Measurements from ENCODE around the gene CYP2U1.

Gene CYP2U1

DNA sequence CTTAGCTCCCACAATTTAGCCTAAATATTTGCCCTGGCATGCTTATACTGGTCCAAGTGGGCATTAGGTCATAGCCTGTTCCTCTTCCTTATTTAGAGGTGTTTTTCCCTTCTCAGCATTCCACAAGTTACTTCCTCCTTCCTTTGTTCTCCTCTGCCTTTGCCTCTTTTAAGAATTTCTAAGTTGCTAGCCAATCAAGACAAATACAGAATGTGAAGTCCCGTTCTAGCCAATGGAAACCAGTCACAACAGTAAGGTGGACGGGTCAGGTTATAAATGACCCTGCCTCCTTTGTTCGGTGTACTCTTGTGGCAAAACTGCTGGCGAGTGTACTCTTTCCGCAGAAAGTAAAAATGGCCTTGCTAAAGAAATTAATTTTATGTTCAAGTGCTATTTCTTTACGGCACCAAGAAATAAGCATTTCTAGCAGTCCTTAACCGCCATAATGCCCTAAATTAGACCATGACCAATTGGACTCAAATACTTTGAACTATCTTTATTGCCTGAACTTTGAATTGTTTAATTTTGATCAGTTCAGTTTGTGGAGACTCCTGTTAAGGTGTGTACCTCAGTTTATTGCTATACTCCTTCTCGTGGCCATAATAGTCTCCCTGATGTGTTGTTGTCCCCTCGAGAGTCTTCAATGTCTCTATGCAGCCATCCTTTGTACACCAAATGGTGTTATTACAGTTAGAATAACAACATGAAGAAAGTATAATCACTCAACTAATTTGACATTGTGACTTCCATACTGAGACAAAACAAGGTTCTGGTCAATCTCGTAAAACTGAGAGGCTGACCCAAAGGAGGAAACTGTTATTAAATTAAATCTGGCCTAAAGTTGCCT lies 56.8 kb downstream of the CYP2U1 start:
- DNase-seq (ENCODE audit: low read depth in 2 of 2) = no peak

DNA sequence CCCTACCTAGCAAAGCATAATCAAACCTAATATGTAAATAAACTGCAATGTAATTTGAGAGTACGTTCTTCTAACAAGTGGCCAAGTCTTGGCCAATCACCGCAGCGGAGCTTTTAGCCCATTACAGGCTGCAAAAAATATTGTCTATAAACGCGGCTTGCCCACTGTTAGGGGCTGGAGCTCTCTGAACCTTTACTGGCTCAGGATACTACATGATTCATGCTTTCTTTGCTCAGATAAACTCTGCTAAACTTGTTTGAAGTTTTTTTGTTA lies 57.4 kb downstream of the CYP2U1 start:
- DNase-seq (ENCODE audit: low read depth in 2 of 2) = no peak

DNA sequence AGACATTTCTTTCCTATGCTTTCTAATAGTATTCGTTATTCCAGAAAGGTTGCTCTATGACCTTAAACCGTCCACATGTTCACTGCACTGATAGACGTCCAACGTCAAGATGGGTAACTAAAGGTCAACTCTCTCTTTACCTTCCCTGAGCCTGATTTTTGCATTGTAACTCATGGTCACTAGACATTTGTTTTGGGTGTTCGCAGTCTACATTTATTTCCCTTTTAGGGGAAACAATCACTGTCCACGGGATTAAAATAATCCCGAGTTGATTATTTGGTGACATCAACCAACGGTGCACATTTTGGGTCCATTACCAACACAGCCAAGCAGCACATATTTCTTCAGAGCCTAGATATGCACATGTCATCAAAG lies 57.8 kb downstream of the CYP2U1 start:
- DNase-seq (ENCODE audit: low read depth in 2 of 2) = no peak

DNA sequence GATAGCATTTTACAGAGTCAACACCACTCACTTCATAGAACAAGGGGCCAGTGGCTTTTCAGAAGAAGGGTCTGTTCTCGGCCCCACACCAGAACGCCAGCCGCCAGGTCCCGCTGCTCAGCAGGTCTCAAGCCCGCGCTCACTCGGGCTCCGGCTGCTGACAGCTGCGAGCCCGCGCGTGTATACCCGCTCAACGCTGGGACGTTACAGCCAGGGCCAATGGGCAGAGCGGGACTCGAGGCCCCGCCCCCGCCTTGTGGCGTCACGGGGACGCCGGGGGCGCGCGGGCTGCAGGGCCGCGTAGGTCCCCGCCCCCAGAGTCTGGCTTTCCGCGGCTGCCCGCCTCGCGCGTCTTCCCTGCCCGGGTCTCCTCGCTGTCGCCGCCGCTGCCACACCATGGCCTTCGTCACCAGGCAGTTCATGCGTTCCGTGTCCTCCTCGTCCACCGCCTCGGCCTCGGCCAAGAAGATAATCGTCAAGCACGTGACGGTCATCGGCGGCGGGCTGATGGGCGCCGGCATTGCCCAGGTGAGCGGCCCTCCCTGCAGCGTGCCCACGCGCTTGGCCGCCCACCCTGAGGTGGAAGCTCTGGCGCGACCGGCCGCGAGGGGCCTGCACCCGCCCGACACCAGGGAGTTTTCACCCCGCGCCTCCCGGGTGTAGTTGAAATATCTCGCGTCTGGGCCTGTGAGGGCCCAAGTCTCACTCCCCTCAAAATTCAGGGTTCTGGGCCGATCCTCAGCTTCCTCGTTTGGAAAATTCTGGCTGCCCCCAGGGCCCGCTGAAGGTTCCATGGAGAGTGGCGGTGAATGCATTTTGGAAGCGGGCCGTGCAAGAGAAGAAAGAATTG lies 58.4 kb downstream of the CYP2U1 start, which contains the start of gene HADH:
Gene HADH, plus strand, starts transcription at position 353 of the 850 bp plus-strand sequence. Its CDS starts 44 bp downstream, at position 397.
- DNase-seq (ENCODE audit: low read depth in 2 of 2) = peak; percentile 88 to 94

DNA sequence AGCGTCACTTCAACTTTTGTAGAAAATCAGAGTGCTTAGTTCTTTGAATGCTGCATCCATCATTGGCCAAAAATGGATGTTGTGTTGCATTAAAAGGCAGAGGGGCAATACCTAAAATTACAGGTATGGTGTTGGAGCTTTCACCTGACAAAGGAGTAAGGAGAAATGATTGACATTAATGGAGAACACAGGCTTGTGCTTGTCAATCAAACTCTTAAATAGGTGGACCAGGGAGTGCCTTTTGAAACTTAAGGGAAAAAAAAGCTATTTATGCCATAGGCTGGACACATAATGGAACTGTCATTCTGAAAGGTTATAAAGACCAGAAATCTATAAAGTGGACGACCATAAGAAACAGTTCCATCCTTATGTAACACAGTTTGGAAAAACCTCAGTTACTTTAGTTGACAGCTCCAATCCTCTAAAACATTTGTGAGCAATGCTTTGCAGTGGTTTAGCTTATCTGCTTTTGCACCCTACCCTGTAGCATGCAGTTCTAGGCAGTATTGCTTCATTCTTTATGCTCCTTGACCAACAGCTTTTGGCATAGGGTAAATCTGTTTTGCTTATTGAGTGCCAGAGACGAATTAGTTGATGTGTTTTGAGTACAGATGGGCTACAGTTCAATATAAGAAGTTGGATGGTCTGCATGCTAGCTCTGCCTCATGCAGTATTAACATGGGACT lies 60.7 kb downstream of the CYP2U1 start:
- DNase-seq (ENCODE audit: low read depth in 2 of 2) = no peak

DNA sequence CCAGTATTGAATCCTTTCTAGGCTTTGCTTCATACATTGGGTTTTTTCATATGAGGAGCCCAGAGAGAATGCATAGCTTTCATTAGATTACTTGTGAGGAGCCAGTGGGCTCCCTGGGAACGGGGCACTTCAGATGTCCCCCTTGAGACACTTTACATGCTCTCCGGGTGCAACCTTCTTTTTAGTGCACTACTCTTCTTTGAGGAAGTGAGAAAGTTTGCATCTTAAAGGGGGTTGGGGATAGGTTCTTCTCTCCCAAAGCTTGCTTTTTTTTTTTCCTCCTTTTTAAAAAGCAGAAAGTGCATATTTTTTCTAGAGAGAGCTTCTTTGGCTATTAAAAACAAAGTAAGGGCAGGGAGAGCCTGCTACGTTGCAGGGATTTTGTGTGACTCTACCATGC lies 62.6 kb downstream of the CYP2U1 start:
- DNase-seq (ENCODE audit: low read depth in 2 of 2) = no peak

DNA sequence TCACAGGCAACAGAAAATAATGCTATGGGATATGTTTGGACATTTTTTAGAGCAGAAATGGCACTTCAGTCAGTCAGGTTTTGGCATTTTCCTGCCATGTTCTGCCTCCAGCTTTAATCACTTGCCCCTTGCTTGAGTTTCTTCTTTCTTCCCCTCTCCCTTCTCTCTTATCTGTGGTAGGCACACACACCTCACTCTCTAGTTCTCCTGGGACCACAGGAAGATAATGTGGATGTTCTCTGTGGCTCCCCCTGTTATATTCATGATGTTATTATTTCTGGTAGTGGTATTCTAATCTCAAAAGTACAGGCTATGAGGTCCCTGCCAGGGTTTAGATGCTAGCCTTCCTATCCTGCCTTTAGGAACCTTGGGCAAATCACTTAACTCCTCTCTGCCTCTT lies 63.5 kb downstream of the CYP2U1 start:
- no peak for DNase-seq (ENCODE audit: low read depth in 2 of 2)

DNA sequence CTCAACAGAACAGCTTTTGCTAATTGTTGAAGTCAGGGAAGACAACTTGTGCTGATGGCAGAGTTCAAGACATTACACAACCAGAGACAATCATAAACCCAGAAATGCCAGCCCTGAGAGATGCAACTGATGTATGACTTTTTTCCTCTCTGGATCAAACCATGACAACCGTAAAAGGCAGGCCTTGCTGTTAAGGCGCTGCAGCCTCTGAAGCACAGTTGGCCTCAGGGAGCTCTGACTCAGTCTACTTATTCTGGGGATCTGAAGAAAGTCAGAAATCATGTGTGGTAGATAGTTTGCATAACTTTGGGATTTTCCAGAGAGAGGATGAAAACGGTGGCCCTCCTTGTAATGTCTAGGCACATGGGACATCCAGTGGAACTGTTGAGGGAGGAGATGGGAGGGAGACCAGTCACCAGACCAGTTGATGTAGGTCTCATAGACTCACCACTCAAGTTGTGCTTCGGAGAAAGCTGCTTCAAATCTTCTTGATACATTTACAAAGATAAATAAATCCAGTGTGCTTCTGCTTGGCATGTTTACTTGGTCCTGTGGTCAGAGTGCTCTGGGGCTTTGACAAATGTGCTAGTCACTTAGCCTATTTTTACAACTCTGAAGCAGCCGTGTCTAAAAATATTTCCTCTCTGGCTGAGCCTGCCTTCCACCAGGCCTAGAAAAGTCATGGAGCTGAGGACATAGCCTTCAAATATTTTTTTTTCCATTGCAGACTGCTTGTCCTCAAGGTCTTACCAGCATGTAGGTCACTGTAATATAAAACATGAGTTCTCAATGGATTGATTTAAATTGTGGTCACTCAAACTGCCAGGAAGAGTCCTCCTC lies 65.8 kb downstream of the CYP2U1 start:
- DNase-seq (ENCODE audit: low read depth in 2 of 2) = no peak

DNA sequence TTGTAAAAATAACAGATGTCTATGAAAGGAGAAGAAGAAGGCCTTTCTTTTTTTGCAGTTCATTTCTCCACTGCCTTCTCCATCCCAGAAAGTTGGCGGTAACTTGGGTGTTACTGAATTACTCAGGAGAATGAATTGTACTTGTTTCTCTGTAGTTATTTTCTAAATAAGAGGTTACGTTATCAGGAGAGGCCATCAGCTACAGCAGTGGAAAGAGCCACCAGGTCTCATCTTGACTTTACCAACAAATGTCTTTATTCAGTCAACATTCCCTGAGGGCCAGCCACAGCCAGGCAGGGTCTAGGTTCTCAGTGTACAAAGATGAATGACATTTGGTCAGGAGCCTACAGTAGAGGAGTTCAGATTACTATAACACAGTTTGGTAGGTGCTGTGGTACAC lies 66.4 kb downstream of the CYP2U1 start:
- DNase-seq (ENCODE audit: low read depth in 2 of 2) = no peak

DNA sequence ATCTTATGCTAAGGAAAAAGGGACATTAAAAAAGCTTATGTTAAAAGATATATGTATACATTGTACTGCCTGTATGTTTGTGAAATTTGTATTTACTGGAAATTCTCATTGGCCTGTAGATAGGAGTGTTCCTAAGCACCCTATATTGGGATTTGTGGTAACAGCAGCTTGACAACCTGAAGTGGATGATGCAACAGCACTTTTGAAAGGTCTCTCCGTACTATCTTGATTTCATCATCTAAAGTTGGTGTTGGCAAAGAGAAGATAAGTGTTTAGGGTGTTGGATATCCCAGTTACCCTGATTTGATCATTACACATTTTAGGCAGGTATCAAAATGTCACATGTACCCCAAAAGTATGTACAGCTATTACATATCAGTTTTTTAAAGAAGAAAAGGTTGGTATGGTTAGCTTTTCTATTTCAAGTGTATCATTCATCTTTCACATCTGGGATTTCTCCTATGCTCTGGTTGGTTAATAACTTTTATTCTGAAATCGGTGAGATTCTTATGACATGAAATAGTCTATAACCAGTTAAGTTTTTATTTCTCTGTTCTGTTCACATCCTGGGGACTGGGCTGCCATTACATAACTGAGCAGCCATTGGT lies 68.7 kb downstream of the CYP2U1 start:
- DNase-seq (ENCODE audit: low read depth in 2 of 2) = no peak

DNA sequence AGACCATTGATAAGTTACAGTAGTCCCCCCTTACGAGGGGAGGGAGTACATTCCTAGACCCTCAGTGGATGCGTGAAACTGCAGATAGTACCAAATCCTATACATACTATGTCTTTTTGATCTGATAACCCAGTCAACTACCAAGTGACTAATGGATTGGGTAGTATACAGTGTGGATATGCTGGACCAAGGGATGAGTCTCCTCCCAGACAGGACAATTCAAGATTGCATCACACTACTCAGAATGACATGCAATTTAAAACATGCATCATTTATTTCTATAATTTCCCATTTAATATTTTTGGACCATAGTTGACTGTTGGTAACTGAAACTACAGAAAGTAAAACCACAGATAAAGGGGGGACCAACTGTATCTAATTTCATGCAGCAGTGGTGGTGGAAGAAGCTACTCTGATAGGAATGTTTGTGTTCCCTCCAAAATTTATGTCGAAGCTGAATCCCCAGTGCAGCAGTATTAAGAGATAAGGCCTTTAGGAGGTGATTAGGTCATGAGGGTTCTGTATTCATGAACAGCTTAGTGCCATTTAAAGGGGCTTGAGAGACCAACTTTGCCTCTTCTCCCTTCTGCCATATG lies 70.3 kb downstream of the CYP2U1 start:
- no peak for DNase-seq (ENCODE audit: low read depth in 2 of 2)
